T-helper 2 cell treated with Interferon-gamma antibody and Interleukin-4, amounts not matched to agents 100 ng/mL and 5 ng/mL, for 36 hours (primary cell): ENCODE data around the gene RFPL3. TPM values are rescaled to one million over a fixed set of nuclear protein-coding genes. Genes with fewer than 3 reads are reported as not detected.
"Not testable (repeated sequence)": the region's sequence is repeated elsewhere in the genome, so short reads cannot be mapped to it uniquely, and the experiment has no call there.

ENCODE experiments used
- intact Hi-C: fragments of 100-400 bp; cut with micrococcal nuclease; formaldehyde crosslinking; loops from one replicate; pipeline ENCODE4 v1.15.1; 2023
- total RNA-seq: library from RNA; stranded (reverse); gene quantifications from 2 replicates; pipeline ENCODE4 v1.2.3, GENCODE V29; 2022

The RFPL3 gene
- total RNA-seq: not detected in 2 replicates

DNA sequence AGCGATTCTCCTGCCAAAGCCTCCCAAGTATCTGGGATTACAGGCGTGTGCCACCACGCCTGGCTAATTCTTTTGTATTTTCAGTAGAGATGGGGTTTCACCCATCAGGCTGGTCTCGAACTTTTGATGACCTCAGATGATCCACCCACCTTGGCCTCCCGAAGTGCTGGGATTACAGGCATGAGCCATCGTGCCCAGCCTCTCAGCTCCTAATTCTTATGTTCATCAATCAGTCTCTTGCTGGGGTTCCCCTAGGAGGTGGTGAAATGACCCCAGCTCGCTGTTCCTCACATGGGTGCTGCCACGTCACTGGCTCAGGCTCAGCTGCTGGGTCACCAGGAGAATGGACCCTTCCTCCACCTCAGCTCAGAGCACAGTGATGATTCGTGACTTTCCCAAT is at the start of gene RFPL3:
Gene RFPL3 (plus strand): TSS at position 301 of the 400 bp plus-strand sequence. CDS start 205 bp downstream, outside the sequence.
- intact Hi-C loops: not testable (repeated sequence)

GRCh38 chr22:32308191-32308590 is 49.5 kb upstream of the RFPL3 start:
- intact Hi-C loops: no loop called here

DNA sequence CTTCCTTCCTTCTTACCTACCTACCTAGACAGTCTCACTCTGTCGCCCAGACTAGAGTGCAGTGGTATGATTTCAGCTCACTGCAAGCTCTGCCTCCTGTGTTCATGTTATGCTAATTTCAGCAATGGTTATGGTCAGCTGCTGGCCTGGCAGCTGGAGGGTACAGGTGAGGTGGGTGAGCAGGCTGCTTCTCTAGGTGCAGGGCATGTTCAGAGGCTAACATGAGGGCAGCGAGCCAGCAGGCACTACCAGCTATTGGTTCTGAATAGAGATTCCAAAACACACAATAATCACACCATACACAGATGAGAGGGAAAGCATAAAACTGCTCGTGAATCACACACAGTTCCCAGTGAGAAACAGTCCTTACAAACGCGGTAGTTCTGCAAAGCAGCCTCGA is 48.7 kb upstream of the RFPL3 start:
- intact Hi-C loops: no loop called here

DNA sequence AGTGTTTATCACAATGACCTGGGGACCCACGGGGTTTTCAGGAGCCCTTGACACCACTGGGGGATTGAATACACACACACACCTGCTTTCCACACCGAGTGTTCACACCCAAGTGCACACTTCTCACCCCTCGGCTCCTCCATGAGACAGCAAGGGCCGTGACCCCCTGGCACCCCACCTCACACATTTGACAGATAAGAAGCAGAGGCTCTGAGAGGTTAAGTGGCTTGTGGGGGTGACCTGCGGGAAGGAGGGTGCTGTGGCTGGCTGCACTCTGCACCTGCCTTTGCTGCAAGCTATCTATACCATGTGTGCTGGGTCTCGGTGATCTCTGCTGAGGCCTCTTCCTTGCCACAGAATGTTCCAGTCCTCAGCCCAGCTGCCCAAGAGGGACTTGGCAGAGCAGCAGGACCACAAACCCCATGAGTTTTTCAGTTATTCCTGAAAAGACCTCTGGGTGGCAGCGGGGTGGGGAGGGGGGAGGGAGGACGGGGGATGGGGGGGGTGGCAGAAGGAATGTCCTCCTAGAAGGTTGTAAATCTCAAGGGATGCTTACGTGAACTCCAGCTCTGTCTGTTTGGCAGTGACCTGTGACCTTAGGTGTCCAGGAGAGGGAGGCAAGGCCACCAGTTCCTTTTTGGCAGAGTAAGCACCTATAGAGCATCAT is 47.9 kb upstream of the RFPL3 start:
- intact Hi-C loops: no loop called here

GRCh38 chr22:32310777-32311176 is 46.9 kb upstream of the RFPL3 start:
- intact Hi-C loops: no loop called here

- intact Hi-C loops: no loop called here
Measured at GRCh38 chr22:32311551-32312071, 46.1 kb upstream of the RFPL3 start.

DNA sequence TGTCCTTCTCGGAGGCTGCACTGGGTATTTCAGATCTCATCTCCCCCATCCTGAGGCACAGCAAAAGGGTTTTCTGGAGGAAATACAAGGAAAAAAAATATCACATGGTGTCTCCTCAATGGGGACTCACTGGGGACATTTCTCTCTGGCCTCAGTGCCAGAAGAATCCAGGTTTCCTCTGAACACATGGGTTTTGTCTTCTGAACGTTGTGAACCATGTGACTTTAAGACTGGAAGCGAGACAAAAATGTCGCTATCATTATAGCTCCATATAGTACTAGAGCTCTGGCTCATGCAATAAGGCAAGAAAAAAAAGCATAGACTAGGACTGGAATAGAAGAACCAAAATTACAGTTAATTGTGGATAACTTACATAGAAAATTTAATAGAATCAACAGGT is 44.9 kb upstream of the RFPL3 start:
- intact Hi-C loops: no loop called here

DNA sequence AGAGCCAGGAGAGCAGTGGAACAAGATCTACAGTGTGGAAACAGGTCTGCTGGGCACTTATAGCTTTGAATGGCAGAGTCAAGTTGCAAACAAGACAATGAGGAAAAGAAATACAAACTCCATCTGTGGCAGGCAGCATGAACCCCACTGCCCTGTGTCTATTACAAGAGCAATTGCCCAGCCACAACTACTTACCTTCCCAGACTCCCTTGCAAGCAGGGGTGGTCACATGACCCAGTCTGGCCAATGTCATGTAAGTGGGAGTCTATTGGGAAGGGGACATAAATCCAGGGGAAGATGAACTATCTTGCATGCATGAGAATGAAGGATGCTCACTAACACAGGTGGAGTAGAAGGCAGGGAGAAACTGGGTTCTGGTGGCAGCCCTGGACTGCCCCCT is 44.1 kb upstream of the RFPL3 start:
- intact Hi-C loops: no loop called here

DNA sequence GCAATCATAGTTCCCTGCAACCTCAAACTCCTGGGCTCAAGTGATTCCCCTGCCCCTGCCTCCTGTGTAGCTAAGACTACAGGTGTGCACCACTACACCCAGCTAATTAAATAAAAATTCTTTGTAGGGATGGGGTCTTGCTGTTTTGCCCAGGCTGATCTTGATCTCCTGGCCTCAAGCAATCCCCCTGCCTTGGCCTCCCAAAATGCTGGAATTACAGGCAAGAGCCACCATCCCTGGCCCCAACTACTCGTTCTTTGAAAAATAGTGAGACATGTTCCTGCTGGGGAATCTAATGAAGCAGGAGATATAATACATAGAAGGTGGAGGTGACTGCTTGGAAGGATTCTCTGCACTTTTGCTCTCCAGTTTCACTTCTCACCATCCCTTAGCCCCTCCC is 40.1 kb upstream of the RFPL3 start:
- intact Hi-C loops: no loop called here

GRCh38 chr22:32318361-32318760 is 39.3 kb upstream of the RFPL3 start:
- intact Hi-C loops: no loop called here

- intact Hi-C loops: no loop called here
Measured at GRCh38 chr22:32319861-32320406, 37.7 kb upstream of the RFPL3 start.

DNA sequence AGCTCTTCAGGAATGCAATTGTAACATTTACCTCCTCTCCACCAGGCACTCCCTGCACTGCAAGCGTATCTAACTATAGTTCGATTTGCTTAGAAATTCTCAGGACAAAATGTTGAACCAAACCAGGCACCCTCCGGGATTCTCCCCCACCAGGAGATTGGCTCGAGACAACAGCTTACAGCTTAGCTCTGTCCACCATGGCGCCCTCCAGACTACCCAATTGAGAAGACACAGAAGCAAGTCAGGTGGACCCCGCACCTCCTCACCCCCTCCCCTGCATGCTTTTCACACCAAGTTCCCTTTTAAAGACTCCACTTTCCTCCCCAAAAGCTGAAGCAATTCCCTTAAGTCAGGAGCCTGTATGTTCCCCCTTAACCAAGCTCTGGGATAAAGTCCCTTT is 34.7 kb upstream of the RFPL3 start:
- intact Hi-C loops: no loop called here

DNA sequence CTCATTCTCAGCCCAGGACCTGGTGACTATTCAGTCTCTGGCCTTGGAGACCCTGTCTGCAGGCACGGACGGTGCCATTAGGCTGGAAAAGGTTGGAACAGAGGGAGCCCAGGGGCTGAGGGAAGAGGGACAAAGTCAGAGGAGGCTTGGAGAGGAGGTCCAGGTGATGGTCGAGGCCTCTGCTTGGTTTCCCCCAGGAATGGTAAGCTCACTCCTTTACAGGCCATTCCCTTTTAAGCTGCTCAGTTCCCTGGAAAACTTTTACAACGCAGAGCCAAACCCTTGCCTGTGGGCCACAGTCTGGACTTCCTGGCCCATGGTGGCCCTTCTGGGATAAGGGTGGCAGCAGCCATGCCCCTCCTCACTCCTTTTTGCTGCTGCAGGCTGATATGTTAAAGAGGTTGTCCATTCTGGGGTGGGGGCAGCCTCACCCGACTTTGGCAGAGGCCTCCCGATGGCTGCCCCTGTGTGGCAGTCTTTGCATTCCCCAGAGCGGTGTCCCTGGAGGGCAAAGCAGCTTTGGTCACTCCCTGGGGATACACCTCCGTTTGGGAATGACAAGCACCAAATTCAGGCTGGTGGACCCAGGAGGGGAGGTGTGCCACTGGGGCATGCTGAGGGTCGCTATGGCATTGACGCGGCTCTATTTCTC is 34.0 kb upstream of the RFPL3 start:
- intact Hi-C loops: no loop called here

DNA sequence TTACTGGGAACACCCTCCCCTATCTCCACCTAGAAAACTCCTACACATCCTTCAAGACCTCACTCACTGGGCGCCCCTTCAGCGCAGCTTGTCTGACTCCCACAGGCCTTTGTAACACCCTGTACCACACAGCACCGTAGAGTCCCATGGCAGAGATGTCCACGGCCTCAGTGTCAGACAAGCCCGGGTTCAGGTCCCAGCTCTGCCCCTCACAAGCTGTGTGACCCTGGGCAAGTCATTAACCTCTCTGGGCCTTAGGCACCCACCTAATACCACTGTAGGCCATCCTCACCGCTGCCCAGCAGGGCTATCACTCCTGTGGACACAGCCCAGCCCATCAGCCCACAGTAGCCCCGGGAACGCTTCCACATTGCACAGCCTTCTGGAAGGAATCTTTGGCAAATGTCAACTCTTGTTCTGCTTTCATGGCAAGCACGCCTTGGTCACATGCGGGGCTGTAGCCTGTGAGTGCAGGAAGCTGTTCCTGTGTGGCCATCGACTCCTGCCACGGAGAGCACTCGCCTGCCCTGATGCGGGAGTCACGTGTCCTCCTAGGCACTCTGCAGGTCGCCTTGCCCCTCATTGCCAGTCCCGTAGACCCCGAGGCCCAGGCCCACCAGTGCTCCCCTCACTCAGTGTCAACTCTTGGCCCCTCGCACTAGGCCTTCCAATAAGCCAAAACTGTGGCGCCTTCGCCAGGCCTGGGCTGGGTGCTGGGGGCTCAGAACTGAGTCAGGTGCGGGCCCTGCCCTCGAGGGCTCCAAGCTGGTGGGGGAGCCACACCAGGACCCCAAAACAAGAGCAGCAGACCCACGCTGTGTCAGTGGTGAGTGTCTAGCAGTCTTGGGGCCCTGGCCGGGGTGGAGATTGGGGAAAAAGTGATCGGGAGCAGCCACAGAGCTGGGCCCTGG is 32.9 kb upstream of the RFPL3 start:
- intact Hi-C loops: no loop called here

DNA sequence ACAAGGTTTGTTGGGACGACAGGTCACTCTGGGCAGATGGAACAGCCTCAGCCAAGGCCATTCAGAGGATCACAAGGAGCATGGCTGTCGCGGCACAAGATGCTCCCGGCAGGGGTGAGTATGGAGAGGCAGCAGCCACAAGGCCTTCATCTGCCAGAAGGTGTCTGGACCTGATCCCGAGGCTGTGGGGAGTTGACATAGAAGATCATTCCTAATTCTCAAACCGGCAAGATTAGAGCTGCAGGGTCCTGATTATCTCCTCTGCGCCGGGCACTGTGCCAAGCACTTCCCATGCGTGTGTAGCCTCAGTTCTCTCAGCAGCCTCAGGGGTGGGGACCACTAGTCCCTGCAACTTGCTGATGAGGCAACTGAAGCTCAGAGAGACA is 32.3 kb upstream of the RFPL3 start:
- intact Hi-C loops: no loop called here

GRCh38 chr22:32325811-32326237 is 31.8 kb upstream of the RFPL3 start:
- intact Hi-C loops: no loop called here

DNA sequence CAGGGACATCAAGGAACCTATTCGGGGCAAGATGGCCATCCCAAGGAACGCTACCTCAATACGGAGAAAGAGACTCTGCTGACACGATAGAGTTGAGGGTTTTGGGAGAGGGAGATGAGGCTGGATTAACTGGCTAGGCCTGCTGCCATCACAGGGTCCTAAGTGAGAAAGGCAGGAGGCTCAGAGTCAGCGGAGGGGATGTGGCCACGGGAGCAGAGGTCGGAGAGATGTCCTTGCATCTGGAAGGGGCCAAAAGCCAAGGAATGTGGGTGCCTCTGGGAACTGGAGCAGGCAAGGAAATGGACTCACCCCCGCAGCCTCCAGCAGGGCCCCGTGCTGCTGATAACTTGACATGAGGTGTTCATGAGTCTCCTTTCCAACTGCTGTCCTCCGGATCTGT is 31.0 kb upstream of the RFPL3 start:
- intact Hi-C loops: no loop called here

- intact Hi-C loops: no loop called here
Measured at GRCh38 chr22:32327066-32327465, 30.6 kb upstream of the RFPL3 start.

GRCh38 chr22:32327596-32328171 is 30.0 kb upstream of the RFPL3 start:
- intact Hi-C loops: no loop called here

GRCh38 chr22:32328306-32329201 is 29.1 kb upstream of the RFPL3 start:
- intact Hi-C loops: no loop called here
